NCI-H2196 (cell line): ENCODE data around the gene LILRA2.
"Not testable (repeated sequence)": the region's sequence is repeated elsewhere in the genome, so short reads cannot be mapped to it uniquely, and the experiment has no call there.

ENCODE experiments used
- DNase-seq: peaks from one replicate; lab custom pipeline; 2025; ENCODE audit not compliant: unreplicated experiment; lab: John Stamatoyannopoulos, UW

LILRA2 gene

GRCh38 chr19:54573330-54573872 is at the start of gene LILRA2:
TSS of gene LILRA2 (plus strand) at chr19:54573790. CDS start at chr19:54573879, 89 bp downstream.
- no peak for DNase-seq

GRCh38 chr19:54525636-54526035 is 48.0 kb upstream of the LILRA2 start:
- no peak for DNase-seq

GRCh38 chr19:54526972-54527371 is 46.6 kb upstream of the LILRA2 start:
- DNase-seq, result no peak

GRCh38 chr19:54530866-54531265 is 42.7 kb upstream of the LILRA2 start:
- DNase-seq, result peak; percentile 49

- DNase-seq, result no peak
Observed at GRCh38 chr19:54532528-54532927, 41.1 kb upstream of the LILRA2 start.

GRCh38 chr19:54533476-54533875 is 40.1 kb upstream of the LILRA2 start:
- no peak for DNase-seq

GRCh38 chr19:54534156-54534555 is 39.4 kb upstream of the LILRA2 start:
- no peak for DNase-seq

- no peak for DNase-seq
Observed at GRCh38 chr19:54535601-54536000, 38.0 kb upstream of the LILRA2 start.

- DNase-seq, result no peak
Observed at GRCh38 chr19:54536956-54537355, 36.6 kb upstream of the LILRA2 start.

- no peak for DNase-seq
Observed at GRCh38 chr19:54541712-54542111, 31.9 kb upstream of the LILRA2 start.

- DNase-seq, result no peak
Observed at GRCh38 chr19:54548806-54549205, 24.8 kb upstream of the LILRA2 start.

- DNase-seq, result no peak
Observed at GRCh38 chr19:54549224-54549623, 24.4 kb upstream of the LILRA2 start.

GRCh38 chr19:54551293-54551692 is 22.3 kb upstream of the LILRA2 start:
- DNase-seq, result no peak

- no peak for DNase-seq
Observed at GRCh38 chr19:54551950-54552912, 21.4 kb upstream of the LILRA2 start.

GRCh38 chr19:54552913-54553310 is 20.7 kb upstream of the LILRA2 start:
- DNase-seq, result no peak

GRCh38 chr19:54554006-54554405 is 19.6 kb upstream of the LILRA2 start:
- no peak for DNase-seq

- no peak for DNase-seq
Observed at GRCh38 chr19:54554896-54555295, 18.7 kb upstream of the LILRA2 start.

- no peak for DNase-seq
Observed at GRCh38 chr19:54556194-54556593, 17.4 kb upstream of the LILRA2 start.

- DNase-seq, result no peak
Observed at GRCh38 chr19:54558339-54558738, 15.3 kb upstream of the LILRA2 start.

- no peak for DNase-seq
Observed at GRCh38 chr19:54560881-54561385, 12.7 kb upstream of the LILRA2 start.

- DNase-seq, result no peak
Observed at GRCh38 chr19:54561840-54562239, 11.8 kb upstream of the LILRA2 start.

GRCh38 chr19:54563206-54563605 is 10.4 kb upstream of the LILRA2 start:
- DNase-seq, result not testable (repeated sequence)
